HepG2 (cell line): Measurements from ENCODE around the gene CXXC5. TPM values are rescaled to one million over a fixed set of nuclear protein-coding genes. Genes with fewer than 3 reads are reported as not detected.
A peak's percentile ranks its signal among the peaks of the same experiment; 100 is the strongest.

Experiments used
- MAZ ChIP-seq, 2 experiments: sonication (generic) in 1 of 2; formaldehyde crosslinking in 1 of 2; IDR thresholded peaks; 2 replicates each; pipeline versions ENCODE4 v1.5.0 to v1.6.1; 2012 to 2020; ENCODE audit warnings: low read depth in 2 of 2, mild to moderate bottlenecking in 2 of 2, borderline replicate concordance in 1 of 2, improper control_type of control experiment in 1 of 2, low read length in 1 of 2, missing genetic modification reagents in 1 of 2, moderate library complexity in 1 of 2
- NONO ChIP-seq, 2 experiments: fragments of 450-650 bp in 1 of 2; sonication (generic) in 1 of 2; formaldehyde crosslinking in 1 of 2; IDR thresholded peaks in 1 of 2; conservative IDR thresholded peaks in 1 of 2; 2 replicates each; pipeline versions ENCODE4 v1.6.1 to v1.8.0; 2017 to 2022; ENCODE audit warnings: mild to moderate bottlenecking in 1 of 2, missing genetic modification reagents in 1 of 2, moderate library complexity in 1 of 2
- SALL1 ChIP-seq: sonication (generic); formaldehyde crosslinking; IDR thresholded peaks from 2 replicates; pipeline ENCODE4 v1.8.0; 2022; ENCODE audit warnings: mild to moderate bottlenecking, missing genetic modification reagents
- SOX6 ChIP-seq, 2 experiments: fragments of 450-650 bp in 1 of 2; sonication (generic) in 1 of 2; formaldehyde crosslinking in 1 of 2; IDR thresholded peaks; 2 replicates each; pipeline versions ENCODE4 v1.4.0 to v1.6.1; 2017 to 2020; ENCODE audit warnings: antibody characterized with exemption in 1 of 2, mild to moderate bottlenecking in 1 of 2, missing genetic modification reagents in 1 of 2
- SYNCRIP ChIP-seq: fragments of 200-400 bp; formaldehyde crosslinking; IDR thresholded peaks from 2 replicates; pipeline ENCODE4 v1.6.1; 2018; ENCODE audit warnings: mild to moderate bottlenecking, low read depth, low read length; ENCODE audit not compliant: insufficient read depth
- ZNF317 ChIP-seq: sonication (generic); formaldehyde crosslinking; IDR thresholded peaks from 2 replicates; pipeline ENCODE4 v1.5.0; 2020; ENCODE audit warnings: mild to moderate bottlenecking, missing genetic modification reagents
- ZNF552 ChIP-seq: sonication (generic); formaldehyde crosslinking; IDR thresholded peaks from 2 replicates; pipeline ENCODE4 v1.9.0; 2022; ENCODE audit warnings: missing genetic modification reagents, mild to moderate bottlenecking, borderline replicate concordance
- ZNF556 ChIP-seq: sonication (generic); formaldehyde crosslinking; IDR thresholded peaks from 2 replicates; pipeline ENCODE4 v1.4.0; 2020; ENCODE audit warnings: mild to moderate bottlenecking, missing genetic modification reagents, borderline replicate concordance
- polyA plus RNA-seq, 8 experiments: library from polyadenylated mRNA; depleted of rRNA in 3 of 8; stranded (reverse) in 7 of 8; unstranded in 1 of 8; fragments of >200 nt; fragmentation: Illumina TruSeq in 4 of 8; extraction: Trizol in 4 of 8; gene quantifications; 2 replicates each; pipeline versions ENCODE4 v1.2.1 to v1.2.3, GENCODE V29; 2011 to 2016; ENCODE audit warnings: low read depth in 4 of 8, missing spikeins in 1 of 8, mixed read lengths in 1 of 8; ENCODE audit not compliant: insufficient read depth in 1 of 8
- total RNA-seq, 5 experiments: library from RNA; depleted of rRNA; stranded (reverse); fragments of >200 nt; fragmentation: Illumina TruSeq; extraction: Trizol; gene quantifications; 2 replicates each; pipeline ENCODE4 v1.2.3, GENCODE V29; 2016; ENCODE audit warnings: low read depth in 1 of 5
- TF ChIP-seq, protein P1 (sequence below): sonication (generic); formaldehyde crosslinking; IDR thresholded peaks from 2 replicates; pipeline ENCODE4 v1.4.0; 2020; ENCODE audit warnings: mild to moderate bottlenecking, missing genetic modification reagents, borderline replicate concordance
- TF ChIP-seq, protein P2 (sequence below): sonication (generic); formaldehyde crosslinking; IDR thresholded peaks from 2 replicates; pipeline ENCODE4 v1.4.0; 2020; ENCODE audit warnings: missing genetic modification reagents

CXXC5 gene
- total and polyA plus RNA-seq, 2 of the 13 experiments (the other 11 are each of a cell fraction or from before 2014, with no cell fraction given), result 32.3 to 33.0 TPM

DNA sequence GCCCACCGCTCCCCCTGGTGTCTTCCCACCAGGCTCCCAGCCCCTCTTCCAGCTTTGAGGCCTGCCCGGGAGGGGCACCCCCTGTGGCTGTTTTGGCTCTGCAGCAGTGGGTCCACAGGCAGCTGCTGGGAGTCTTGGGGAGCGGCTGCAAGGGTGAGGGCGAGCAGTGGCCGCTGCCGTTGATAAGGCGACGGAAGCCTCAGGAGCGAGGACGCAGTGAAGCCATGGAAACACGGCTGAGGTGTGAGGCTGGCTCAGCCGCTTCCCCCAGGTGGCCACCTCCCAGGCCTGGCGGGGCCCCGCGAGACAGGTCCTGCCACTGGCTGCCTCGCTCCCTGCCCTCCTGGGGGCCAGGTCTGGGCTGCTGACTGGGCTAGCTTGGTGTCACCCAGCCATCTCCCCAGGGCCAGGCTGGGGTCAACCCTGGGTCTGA, 41.5 kb downstream of the CXXC5 start (continued):
- TF ChIP-seq, protein P1, sequence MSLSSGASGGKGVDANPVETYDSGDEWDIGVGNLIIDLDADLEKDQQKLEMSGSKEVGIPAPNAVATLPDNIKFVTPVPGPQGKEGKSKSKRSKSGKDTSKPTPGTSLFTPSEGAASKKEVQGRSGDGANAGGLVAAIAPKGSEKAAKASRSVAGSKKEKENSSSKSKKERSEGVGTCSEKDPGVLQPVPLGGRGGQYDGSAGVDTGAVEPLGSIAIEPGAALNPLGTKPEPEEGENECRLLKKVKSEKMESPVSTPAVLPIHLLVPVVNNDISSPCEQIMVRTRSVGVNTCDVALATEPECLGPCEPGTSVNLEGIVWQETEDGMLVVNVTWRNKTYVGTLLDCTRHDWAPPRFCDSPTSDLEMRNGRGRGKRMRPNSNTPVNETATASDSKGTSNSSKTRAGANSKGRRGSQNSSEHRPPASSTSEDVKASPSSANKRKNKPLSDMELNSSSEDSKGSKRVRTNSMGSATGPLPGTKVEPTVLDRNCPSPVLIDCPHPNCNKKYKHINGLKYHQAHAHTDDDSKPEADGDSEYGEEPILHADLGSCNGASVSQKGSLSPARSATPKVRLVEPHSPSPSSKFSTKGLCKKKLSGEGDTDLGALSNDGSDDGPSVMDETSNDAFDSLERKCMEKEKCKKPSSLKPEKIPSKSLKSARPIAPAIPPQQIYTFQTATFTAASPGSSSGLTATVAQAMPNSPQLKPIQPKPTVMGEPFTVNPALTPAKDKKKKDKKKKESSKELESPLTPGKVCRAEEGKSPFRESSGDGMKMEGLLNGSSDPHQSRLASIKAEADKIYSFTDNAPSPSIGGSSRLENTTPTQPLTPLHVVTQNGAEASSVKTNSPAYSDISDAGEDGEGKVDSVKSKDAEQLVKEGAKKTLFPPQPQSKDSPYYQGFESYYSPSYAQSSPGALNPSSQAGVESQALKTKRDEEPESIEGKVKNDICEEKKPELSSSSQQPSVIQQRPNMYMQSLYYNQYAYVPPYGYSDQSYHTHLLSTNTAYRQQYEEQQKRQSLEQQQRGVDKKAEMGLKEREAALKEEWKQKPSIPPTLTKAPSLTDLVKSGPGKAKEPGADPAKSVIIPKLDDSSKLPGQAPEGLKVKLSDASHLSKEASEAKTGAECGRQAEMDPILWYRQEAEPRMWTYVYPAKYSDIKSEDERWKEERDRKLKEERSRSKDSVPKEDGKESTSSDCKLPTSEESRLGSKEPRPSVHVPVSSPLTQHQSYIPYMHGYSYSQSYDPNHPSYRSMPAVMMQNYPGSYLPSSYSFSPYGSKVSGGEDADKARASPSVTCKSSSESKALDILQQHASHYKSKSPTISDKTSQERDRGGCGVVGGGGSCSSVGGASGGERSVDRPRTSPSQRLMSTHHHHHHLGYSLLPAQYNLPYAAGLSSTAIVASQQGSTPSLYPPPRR, result no peak
- TF ChIP-seq, protein P2, sequence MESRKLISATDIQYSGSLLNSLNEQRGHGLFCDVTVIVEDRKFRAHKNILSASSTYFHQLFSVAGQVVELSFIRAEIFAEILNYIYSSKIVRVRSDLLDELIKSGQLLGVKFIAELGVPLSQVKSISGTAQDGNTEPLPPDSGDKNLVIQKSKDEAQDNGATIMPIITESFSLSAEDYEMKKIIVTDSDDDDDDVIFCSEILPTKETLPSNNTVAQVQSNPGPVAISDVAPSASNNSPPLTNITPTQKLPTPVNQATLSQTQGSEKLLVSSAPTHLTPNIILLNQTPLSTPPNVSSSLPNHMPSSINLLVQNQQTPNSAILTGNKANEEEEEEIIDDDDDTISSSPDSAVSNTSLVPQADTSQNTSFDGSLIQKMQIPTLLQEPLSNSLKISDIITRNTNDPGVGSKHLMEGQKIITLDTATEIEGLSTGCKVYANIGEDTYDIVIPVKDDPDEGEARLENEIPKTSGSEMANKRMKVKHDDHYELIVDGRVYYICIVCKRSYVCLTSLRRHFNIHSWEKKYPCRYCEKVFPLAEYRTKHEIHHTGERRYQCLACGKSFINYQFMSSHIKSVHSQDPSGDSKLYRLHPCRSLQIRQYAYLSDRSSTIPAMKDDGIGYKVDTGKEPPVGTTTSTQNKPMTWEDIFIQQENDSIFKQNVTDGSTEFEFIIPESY, result peak; percentile 37; the same call in 1 of the 2 replicates
- TF ChIP-seq MAZ (IDR thresholded peaks at IDR 0.05; ENCODE audit: borderline replicate concordance, low read depth, low read length) (no peak), MAZ (CRISPR knock-in tag; IDR thresholded peaks at IDR 0.05; ENCODE audit: low read depth) (0 out of 2 replicates have a peak, but pooled peaks have one; percentile 35), SALL1 (CRISPR knock-in tag) (0 out of 2 replicates have a peak, but pooled peaks have one; percentile 14), SYNCRIP (no peak), NONO (IDR thresholded peaks at IDR 0.05) (no peak), NONO (CRISPR knock-in tag; conservative IDR thresholded peaks at IDR 0.05) (no peak), ZNF556 (no peak), SOX6 (IDR thresholded peaks at IDR 0.05) (no peak), SOX6 (CRISPR knock-in tag; IDR thresholded peaks at IDR 0.05) (0 out of 2 replicates have a peak, but pooled peaks have one; percentile 29), ZNF317 (CRISPR knock-in tag) (no peak), ZNF552 (CRISPR knock-in tag) (0 out of 2 replicates have a peak, but pooled peaks have one; percentile 58)
- TF ChIP-seq, all 625 proteins: peak for 19
